ENCODE measurements around the gene ACMSD.
"Not testable (repeated sequence)": the region's sequence is repeated elsewhere in the genome, so short reads cannot be mapped to it uniquely, and the experiment has no call there.

Gene ACMSD

DNA sequence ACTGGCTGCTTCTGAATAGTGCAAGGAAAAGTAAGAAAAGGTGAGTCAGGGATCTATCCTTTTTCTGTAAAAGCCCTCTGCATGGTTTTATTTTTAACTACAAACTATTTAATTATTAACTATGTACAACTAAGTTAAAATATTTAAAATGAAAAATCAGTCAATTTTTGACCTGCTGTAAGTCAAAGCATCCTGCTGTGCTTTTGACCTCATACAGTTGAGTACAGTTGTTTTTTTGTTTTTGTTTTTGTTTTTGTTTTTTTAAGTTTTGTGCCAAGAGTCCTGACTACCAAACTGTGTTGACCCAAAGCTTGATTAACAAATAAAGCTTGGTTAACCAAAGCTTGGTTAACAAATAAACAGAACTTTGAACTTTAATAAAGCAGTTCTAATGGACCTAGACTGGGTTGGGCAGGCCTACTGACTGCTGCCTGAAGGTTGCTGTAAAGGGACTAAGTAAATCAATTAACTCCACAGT lies at the start of gene ACMSD:
Gene ACMSD, plus strand, starts transcription at position 474 of the 478 bp plus-strand sequence. CDS start 67 bp downstream, outside the sequence.
- no peak for FAIRE-seq

GRCh38 chr2:134790487-134790886 lies 47.9 kb upstream of the ACMSD start:
- no peak for FAIRE-seq

DNA sequence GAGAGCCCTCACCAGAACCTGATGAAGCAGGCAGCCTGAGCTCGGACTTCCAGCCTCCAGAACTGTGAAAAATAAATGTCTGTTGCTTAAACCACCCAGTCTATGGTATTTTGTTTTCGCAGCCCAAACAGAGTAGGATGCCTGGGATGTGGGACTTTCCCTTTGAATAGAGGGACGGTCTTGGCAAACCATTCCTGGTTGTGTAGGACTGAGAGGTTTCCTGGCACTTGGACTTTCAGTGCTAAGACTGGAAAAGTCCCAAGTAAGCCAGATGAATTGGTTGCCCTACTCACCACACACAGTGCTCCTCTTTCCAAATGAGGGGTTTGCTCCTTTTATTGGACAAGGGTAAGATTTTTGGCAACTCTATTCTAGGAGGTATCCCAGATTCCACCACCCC lies 46.8 kb upstream of the ACMSD start:
- no peak for FAIRE-seq

DNA sequence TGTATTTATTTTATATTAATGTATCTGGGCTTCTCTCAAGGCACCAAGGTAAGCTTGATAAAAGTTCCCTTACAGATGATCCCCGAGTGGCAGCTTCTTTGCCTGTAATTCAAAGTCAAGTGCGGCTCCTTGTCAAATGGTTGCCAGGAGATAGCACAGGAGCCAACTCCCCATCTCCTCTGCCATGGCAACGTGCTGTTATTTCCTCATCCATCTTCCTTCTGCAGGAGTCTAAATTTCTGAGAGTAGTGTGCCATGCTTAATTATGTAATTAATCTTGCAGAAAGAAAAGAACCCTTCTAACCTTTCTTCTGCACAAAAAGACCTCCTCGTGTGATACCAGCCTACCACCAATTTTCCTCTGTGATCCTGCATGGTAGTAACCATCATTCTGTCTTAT lies 46.2 kb upstream of the ACMSD start:
- no peak for FAIRE-seq

DNA sequence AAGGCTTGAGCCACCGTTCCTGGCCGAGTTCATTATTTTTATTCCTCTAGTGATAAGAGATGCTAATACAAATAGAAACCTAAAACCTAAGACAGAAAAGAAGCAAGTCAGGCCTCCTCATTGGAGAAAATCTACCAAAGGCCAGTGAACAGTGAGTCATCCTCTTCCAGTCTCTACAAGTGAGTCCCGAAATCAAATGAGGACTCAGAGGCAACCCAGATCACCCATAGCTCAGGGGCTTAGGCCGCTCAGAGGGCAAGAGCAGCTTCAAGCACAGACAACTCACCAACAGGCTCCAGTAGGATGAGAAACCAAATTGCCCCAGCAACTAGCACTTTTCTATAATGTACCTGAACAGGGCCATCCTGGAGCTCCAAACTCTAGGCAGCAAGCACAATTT lies 42.7 kb upstream of the ACMSD start:
- no peak for FAIRE-seq

GRCh38 chr2:134796373-134796772 lies 42.0 kb upstream of the ACMSD start:
- no peak for FAIRE-seq

DNA sequence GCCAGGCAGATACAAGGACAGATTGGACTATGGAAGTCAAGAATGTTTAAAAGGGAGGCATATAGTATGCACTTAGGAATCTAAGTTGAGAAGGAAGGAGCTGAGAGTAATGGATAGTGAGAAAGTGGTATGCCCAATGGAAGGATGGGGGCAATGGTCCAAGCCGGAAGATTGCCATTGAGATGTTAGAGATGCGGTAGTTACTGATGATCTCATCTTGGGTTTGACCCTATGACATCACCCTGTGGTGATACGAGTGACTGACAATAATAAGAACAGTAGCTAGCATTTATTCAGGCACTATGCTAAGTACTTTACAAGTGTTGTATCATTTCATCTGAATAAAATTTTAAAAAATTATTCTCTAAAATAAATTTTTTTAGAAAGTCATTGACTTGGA lies 38.5 kb upstream of the ACMSD start:
- no peak for FAIRE-seq

GRCh38 chr2:134800341-134800740 lies 38.1 kb upstream of the ACMSD start:
- no peak for FAIRE-seq

GRCh38 chr2:134803609-134804405 lies 34.6 kb upstream of the ACMSD start:
- not testable (repeated sequence) for FAIRE-seq

DNA sequence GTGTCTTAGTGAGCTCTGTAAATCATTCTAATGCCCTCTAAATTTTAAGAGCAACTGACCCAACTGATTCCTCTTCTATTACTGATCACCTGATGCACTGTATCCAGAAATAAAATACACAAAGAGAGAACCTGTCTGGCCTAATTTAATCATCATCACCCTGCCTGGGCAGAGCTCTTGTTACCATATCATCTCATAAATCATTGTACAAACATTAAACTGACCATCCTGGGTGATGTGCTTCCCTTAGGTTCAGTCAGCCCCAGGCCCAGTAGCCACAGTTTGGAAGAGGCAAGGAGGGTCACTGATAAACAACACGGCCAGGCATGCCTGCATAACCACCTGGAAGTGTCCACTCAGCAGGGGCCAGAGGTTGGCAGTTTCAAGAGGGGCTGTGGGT lies 22.7 kb upstream of the ACMSD start:
- FAIRE-seq: no peak

DNA sequence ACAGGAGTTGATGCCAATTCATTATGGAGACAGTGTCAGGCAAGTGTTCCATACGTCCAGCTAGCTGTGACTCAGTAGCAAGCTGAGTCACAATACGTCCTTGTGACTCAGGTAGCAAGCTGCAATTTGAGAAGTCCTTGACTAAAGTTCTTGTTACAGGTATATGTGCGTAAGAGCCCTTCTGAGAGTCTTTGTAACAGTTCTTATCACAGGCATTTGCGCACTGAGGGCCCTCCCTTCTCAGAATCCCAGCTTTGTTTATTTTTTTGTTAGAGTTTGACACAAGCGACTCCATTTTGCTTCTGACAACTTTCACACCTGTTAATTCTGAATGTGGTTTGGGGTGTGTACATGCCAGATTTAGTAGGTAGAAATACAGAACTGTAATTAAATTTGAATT lies 20.1 kb upstream of the ACMSD start:
- FAIRE-seq: no peak

DNA sequence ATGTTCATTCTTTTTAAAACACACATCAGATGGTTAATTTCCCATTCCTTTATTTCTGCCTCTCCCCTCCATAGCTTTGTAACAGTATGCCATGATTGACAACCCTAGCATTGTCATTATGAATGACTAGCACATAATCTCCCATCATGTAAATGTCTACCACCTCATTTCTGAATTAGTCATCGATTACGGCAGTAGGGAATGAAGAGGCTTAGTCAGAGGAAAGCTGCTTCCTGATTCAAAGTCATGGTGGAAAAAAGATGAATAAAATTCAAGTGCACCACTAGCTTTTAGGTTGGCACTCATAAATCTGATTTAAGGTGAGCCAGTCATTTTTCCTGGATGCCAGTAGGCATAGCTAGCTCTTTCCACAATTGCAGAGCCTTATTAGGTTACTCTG lies 19.1 kb upstream of the ACMSD start:
- FAIRE-seq: no peak

DNA sequence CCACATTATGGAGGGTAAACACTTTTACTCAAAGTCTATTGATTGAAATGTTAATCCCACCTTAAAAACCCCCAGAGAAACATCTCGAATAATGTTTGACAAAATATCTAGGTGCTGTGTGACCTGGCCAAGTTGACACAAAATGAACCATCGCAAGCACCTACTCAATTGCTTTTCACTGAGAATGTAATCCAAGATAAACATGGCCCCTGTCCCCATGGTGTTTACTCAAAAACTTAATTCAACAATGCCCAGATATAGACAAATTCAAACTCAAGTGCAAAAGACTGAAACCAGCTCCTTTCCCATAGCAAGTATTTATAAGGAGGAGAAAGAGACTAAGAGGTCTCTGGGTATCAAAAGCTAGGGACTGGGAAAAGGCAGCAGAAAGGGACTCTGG lies 15.0 kb upstream of the ACMSD start:
- no peak for FAIRE-seq

- no peak for FAIRE-seq
Observed at GRCh38 chr2:134823832-134824231, 14.6 kb upstream of the ACMSD start.

- FAIRE-seq: not testable (repeated sequence)
Observed at GRCh38 chr2:134825716-134826115, 12.7 kb upstream of the ACMSD start.

- FAIRE-seq: no peak
Observed at GRCh38 chr2:134835471-134835870, 2.9 kb upstream of the ACMSD start.

- FAIRE-seq: no peak
Observed at GRCh38 chr2:134836986-134837385, 1.4 kb upstream of the ACMSD start.

DNA sequence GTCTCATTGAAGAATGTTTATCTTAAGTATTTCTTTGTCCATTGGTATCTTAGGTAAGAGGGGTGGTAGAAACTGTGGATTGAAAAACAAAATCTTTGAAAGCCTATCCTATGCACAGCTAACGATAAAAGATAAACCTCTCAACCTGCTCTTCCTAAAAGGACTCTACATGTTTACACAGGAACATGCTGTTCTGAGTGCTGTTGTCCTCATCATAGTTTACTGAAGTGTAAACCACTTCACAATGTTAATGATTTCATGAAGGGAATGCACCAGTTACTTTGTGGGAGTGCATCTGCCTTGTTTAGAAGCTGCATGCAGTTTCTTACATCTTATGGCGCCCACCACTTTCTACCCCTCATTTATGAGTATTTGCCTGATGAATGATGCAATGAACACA lies 1.2 kb downstream of the ACMSD start:
- no peak for FAIRE-seq

DNA sequence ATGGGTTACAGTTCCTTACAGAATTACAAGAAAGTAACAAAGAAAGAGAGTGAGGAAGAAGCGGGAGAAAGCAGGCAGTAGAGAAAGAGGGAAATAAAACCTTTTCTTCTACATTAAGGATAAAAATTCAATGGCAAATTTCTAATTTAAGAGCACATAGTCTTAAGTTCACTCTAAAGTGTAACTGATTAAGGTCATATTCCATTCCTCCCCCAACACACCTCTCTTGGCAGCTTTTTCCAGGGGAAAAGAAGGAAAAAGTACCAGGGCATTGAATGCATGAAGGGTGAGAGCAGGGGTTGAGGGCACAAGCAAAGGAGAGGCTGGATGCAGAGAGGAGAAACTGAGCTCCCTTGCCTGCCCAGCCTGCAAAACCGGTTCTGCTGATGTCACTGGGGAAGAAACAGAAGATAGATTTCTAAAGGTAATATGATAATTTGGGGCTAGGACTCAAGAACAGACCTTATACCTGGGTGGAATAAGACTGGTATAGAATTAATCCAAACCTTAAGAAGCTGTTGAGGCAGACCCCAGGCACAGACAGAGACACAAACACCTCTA lies 4.6 kb downstream of the ACMSD start:
- FAIRE-seq: no peak

DNA sequence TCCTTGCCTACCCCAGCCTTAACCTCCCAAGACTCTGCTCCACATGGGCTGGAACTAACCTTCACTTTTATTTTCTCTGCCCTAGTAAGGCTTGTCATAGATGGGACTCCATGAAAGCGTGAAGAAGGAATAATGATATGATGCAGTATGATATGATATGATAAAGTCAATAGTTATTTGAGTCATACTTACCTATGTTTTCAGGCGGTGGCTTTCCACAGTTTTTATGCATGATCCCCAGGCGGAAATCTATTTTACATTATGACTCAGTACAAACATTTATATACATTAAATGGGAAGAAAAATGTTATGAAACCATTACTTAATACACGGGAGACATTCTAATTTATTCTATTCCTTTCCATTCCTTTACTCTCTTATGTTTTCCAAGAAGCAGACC lies 5.6 kb downstream of the ACMSD start:
- FAIRE-seq: no peak

GRCh38 chr2:134845028-134845427 lies 6.6 kb downstream of the ACMSD start:
- no peak for FAIRE-seq

- no peak for FAIRE-seq
Observed at GRCh38 chr2:134845719-134846118, 7.3 kb downstream of the ACMSD start.

- FAIRE-seq: no peak
Observed at GRCh38 chr2:134846213-134846612, 7.8 kb downstream of the ACMSD start.

DNA sequence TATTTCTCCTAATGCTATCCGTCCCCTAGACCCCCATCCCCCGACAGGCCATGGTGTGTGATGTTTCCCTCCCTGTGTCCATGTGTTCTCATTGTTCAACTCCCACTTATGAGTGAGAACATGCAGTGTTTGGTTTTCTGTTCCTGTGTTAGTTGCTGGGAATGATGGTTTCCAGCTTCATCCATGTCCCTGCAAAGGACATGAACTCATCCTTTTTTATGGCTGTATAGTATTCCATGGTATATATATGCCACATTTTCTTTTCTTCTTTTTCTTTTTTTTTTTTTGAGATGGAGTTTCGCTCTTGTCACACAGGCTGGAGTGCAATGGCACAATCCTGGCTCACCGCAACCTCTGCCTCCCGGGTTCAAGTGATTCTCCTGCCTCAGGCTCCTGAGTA lies 9.2 kb downstream of the ACMSD start:
- not testable (repeated sequence) for FAIRE-seq

DNA sequence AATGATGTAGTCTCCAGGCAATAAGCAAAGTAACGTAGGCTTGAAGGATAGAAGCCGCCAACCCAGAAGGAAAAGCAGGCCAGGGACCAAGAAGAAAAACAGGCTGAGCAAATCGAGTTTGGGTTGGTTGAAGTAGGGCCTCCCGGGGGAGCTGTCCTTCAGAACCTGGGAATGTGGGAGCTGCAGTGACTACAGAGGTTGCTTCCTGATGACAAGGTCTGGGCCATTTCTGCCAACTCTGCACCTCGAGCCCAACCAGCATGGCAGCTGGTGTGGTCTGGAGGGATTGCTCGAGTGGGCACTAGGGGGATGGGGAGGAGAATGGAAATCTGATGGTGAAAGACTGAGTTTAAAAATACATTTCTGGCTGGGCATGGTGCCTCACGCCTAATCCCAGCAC lies 14.1 kb downstream of the ACMSD start:
- no peak for FAIRE-seq
